Mucosa of stomach (tissue), 1 donor: Measurements from ENCODE around the gene ST6GALNAC4.
"Not testable (repeated sequence)": the region's sequence is repeated elsewhere in the genome, so short reads cannot be mapped to it uniquely, and the experiment has no call there.

Experiments
- H3K27me3 ChIP-seq: one replicate; pipeline ENCODE4 v1.7.0; 2013; ENCODE audit warnings: mild to moderate bottlenecking, low read length; ENCODE audit not compliant: control insufficient read depth, insufficient read depth
- H3K36me3 ChIP-seq: one replicate; pipeline ENCODE4 v1.7.0; 2013; ENCODE audit warnings: low read length; ENCODE audit not compliant: control insufficient read depth, insufficient read depth
- H3K4me1 ChIP-seq: one replicate; pipeline ENCODE4 v1.7.0; 2013; ENCODE audit warnings: mild to moderate bottlenecking, low read length; ENCODE audit not compliant: control insufficient read depth, insufficient read depth
- H3K4me3 ChIP-seq: one replicate; pipeline ENCODE4 v1.7.0; 2013; ENCODE audit warnings: low read length
- H3K9ac ChIP-seq: one replicate; pipeline ENCODE4 v1.7.0; 2013; ENCODE audit warnings: mild to moderate bottlenecking, low read length, moderate library complexity
- H3K9me3 ChIP-seq: one replicate; pipeline ENCODE4 v1.7.0; 2013; ENCODE audit warnings: mild to moderate bottlenecking, low read length, moderate library complexity; ENCODE audit not compliant: control insufficient read depth
- donor health status: Pancreatic carcinoma.

Gene ST6GALNAC4

GRCh38 chr9:127886401-127886972 is 30.4 kb downstream of the ST6GALNAC4 start:
- peaks cover 4% of the 10 kb centered on the region for H3K36me3 ChIP-seq
- no peaks in the 10 kb centered on the region for H3K27me3 ChIP-seq
- no peak overlapping the region for H3K9ac ChIP-seq
- H3K4me1 ChIP-seq = peaks cover 18% of the 10 kb centered on the region
- H3K4me3 ChIP-seq = no peak overlapping the region
- H3K9me3 ChIP-seq = no peaks in the 10 kb centered on the region

- H3K9ac ChIP-seq = no peak overlapping the region
- H3K4me3 ChIP-seq = no peak overlapping the region
Measured at GRCh38 chr9:127885508-127886281, 31.1 kb downstream of the ST6GALNAC4 start.

GRCh38 chr9:127884976-127885490 is 31.8 kb downstream of the ST6GALNAC4 start:
- H3K4me3 ChIP-seq = no peak overlapping the region
- peaks cover 2% of the 10 kb centered on the region for H3K36me3 ChIP-seq
- no peaks in the 10 kb centered on the region for H3K9me3 ChIP-seq
- H3K27me3 ChIP-seq = no peaks in the 10 kb centered on the region
- peaks cover 18% of the 10 kb centered on the region for H3K4me1 ChIP-seq
- H3K9ac ChIP-seq = no peak overlapping the region

More at GRCh38 chr9:127885508-127886281, 31.1 kb downstream of the ST6GALNAC4 start:
- no peaks in the 10 kb centered on the region for H3K27me3 ChIP-seq
- peaks cover 18% of the 10 kb centered on the region for H3K4me1 ChIP-seq
- no peaks in the 10 kb centered on the region for H3K9me3 ChIP-seq
- H3K36me3 ChIP-seq = peaks cover 4% of the 10 kb centered on the region

- Histone ChIP-seq H3K9me3 (no peaks in the 10 kb centered on the region), H3K9ac (no peak overlapping the region), H3K36me3 (no peaks in the 10 kb centered on the region), H3K4me3 (no peak overlapping the region), H3K27me3 (no peaks in the 10 kb centered on the region), H3K4me1 (peaks cover 18% of the 10 kb centered on the region)
Measured at GRCh38 chr9:127884427-127884911, 32.4 kb downstream of the ST6GALNAC4 start.

GRCh38 chr9:127883959-127884358 is 32.9 kb downstream of the ST6GALNAC4 start:
- Histone ChIP-seq H3K4me3 (no peak overlapping the region), H3K36me3 (no peaks in the 10 kb centered on the region), H3K27me3 (no peaks in the 10 kb centered on the region), H3K4me1 (peaks cover 18% of the 10 kb centered on the region), H3K9ac (no peak overlapping the region), H3K9me3 (no peaks in the 10 kb centered on the region)

- H3K9ac ChIP-seq, H3K4me3 ChIP-seq, H3K36me3 ChIP-seq, H3K9me3 ChIP-seq, H3K27me3 ChIP-seq: not testable (repeated sequence)
- H3K4me1 ChIP-seq = peaks cover 31% of the 10 kb centered on the region
Measured at GRCh38 chr9:127881715-127882114, 35.1 kb downstream of the ST6GALNAC4 start.

- H3K4me1 ChIP-seq = peaks cover 40% of the 10 kb centered on the region
- no peak overlapping the region for H3K9ac ChIP-seq
- H3K27me3 ChIP-seq = no peaks in the 10 kb centered on the region
Measured at GRCh38 chr9:127880143-127880542, 36.7 kb downstream of the ST6GALNAC4 start.

GRCh38 chr9:127878652-127879390 is 38.0 kb downstream of the ST6GALNAC4 start:
- Histone ChIP-seq H3K9ac (no peak overlapping the region), H3K27me3 (no peaks in the 10 kb centered on the region), H3K9me3 (no peaks in the 10 kb centered on the region), H3K4me3 (no peak overlapping the region), H3K36me3 (no peaks in the 10 kb centered on the region), H3K4me1 (peaks cover 40% of the 10 kb centered on the region)

More at GRCh38 chr9:127880143-127880542, 36.7 kb downstream of the ST6GALNAC4 start:
- no peak overlapping the region for H3K4me3 ChIP-seq
- H3K9me3 ChIP-seq = no peaks in the 10 kb centered on the region
- H3K36me3 ChIP-seq = no peaks in the 10 kb centered on the region

GRCh38 chr9:127878001-127878651 is 38.7 kb downstream of the ST6GALNAC4 start:
- Histone ChIP-seq H3K27me3 (no peaks in the 10 kb centered on the region), H3K9me3 (no peaks in the 10 kb centered on the region), H3K36me3 (no peaks in the 10 kb centered on the region), H3K4me3 (peak overlapping the region; percentile 38), H3K4me1 (peaks cover 44% of the 10 kb centered on the region), H3K9ac (peak overlapping the region; percentile 65)

- Histone ChIP-seq H3K27me3 (no peaks in the 10 kb centered on the region), H3K4me1 (peaks cover 44% of the 10 kb centered on the region), H3K4me3 (peak within 1 kb of the TSS; percentile 44), H3K9me3 (no peaks in the 10 kb centered on the region), H3K9ac (peak within 1 kb of the TSS; percentile 74), H3K36me3 (no peaks in the 10 kb centered on the region)
Measured at GRCh38 chr9:127877566-127877998, 39.3 kb downstream of the ST6GALNAC4 start, which contains the start of gene AK1. TSS of gene AK1 (minus strand) at chr9:127877675. CDS start at chr9:127874617, 3,058 bp downstream.

- H3K27me3 ChIP-seq = no peaks in the 10 kb centered on the region
- no peaks in the 10 kb centered on the region for H3K36me3 ChIP-seq
- peaks cover 44% of the 10 kb centered on the region for H3K4me1 ChIP-seq
- H3K9ac ChIP-seq = peak overlapping the region; percentile 74
- H3K9me3 ChIP-seq = no peaks in the 10 kb centered on the region
- H3K4me3 ChIP-seq = peak overlapping the region; percentile 44
Measured at GRCh38 chr9:127876764-127877562, 39.9 kb downstream of the ST6GALNAC4 start.
